HG03103 (cell line): ENCODE data around the gene ATP6V0C.
A peak's percentile ranks its signal among the peaks of the same experiment; 100 is the strongest.

Experiments
- ATAC-seq: cut with Tn5 transposase; IDR thresholded peaks from one replicate; pipeline ENCODE4 v1.9.1; 2021; ENCODE audit warnings: low read depth; ENCODE audit not compliant: unreplicated experiment

The ATP6V0C gene

GRCh38 chr16:2508722-2509400 is 4.9 kb upstream of the ATP6V0C start:
- ATAC-seq, result no peak

- ATAC-seq, result no peak
These were observed 2.5 kb upstream of the ATP6V0C start for GRCh38 chr16:2511128-2511800.

GRCh38 chr16:2511996-2512734 is 1.6 kb upstream of the ATP6V0C start:
- ATAC-seq, result no peak

GRCh38 chr16:2512735-2513404 is 882 bp upstream of the ATP6V0C start:
- no peak for ATAC-seq

GRCh38 chr16:2514333-2515179 is 804 bp downstream of the ATP6V0C start:
- no peak for ATAC-seq

GRCh38 chr16:2515180-2515851 is 1.6 kb downstream of the ATP6V0C start:
- ATAC-seq, result no peak

- ATAC-seq, result no peak
These were observed 2.9 kb downstream of the ATP6V0C start for GRCh38 chr16:2516391-2517240.

- ATAC-seq, result no peak
These were observed 4.3 kb downstream of the ATP6V0C start for GRCh38 chr16:2517954-2518605.

- ATAC-seq, result no peak
These were observed 5.3 kb downstream of the ATP6V0C start for GRCh38 chr16:2518823-2519710.

GRCh38 chr16:2519711-2520080 is 5.9 kb downstream of the ATP6V0C start:
- no peak for ATAC-seq

GRCh38 chr16:2520097-2520783 is 6.5 kb downstream of the ATP6V0C start, which contains the start of gene AMDHD2:
TSS of gene AMDHD2 (plus strand) at chr16:2520371. CDS start at chr16:2520459, 88 bp downstream.
- ATAC-seq, result peak; percentile 43

GRCh38 chr16:2520784-2521531 is 7.2 kb downstream of the ATP6V0C start:
- ATAC-seq, result no peak

- no peak for ATAC-seq
These were observed 10.1 kb downstream of the ATP6V0C start for GRCh38 chr16:2523801-2524231.

GRCh38 chr16:2524339-2524938 is 10.7 kb downstream of the ATP6V0C start:
- no peak for ATAC-seq

GRCh38 chr16:2526135-2526534 is 12.4 kb downstream of the ATP6V0C start:
- ATAC-seq, result no peak
